ENCODE measurements around the gene RNF113B.

RNF113B gene

GRCh38 chr13:98134901-98135300 lies 42.2 kb downstream of the RNF113B start:
- no peak overlapping the region for H3K9ac ChIP-seq (ENCODE audit: low read depth, low read length)
- no peak overlapping the region for H3K27ac ChIP-seq (ENCODE audit: low read depth, low read length)
- no peak overlapping the region for H3K4me3 ChIP-seq (ENCODE audit: low read length)
- WGBS: no CpG with 5 or more reads among the region's 1 CpG
- H3K27me3 ChIP-seq (ENCODE audit: insufficient read depth, low read length): no peaks in the 10 kb centered on the region
- H3K4me1 ChIP-seq (ENCODE audit: insufficient read depth, low read length): no peaks in the 10 kb centered on the region
- H3K9me3 ChIP-seq (ENCODE audit: insufficient read depth, low read depth, low read length): no peaks in the 10 kb centered on the region
- H3K36me3 ChIP-seq (ENCODE audit: insufficient read depth, low read length): no peaks in the 10 kb centered on the region

- no peak overlapping the region for H3K27ac ChIP-seq (ENCODE audit: low read depth, low read length)
- H3K27me3 ChIP-seq (ENCODE audit: insufficient read depth, low read length): no peaks in the 10 kb centered on the region
- no peaks in the 10 kb centered on the region for H3K4me1 ChIP-seq (ENCODE audit: insufficient read depth, low read length)
- WGBS: 79% methylated on average over 3 of the region's 3 CpGs
- H3K9ac ChIP-seq (ENCODE audit: low read depth, low read length): no peak overlapping the region
- no peaks in the 10 kb centered on the region for H3K36me3 ChIP-seq (ENCODE audit: insufficient read depth, low read length)
- H3K4me3 ChIP-seq (ENCODE audit: low read length): no peak overlapping the region
- no peaks in the 10 kb centered on the region for H3K9me3 ChIP-seq (ENCODE audit: insufficient read depth, low read depth, low read length)
These were observed 43.1 kb downstream of the RNF113B start for GRCh38 chr13:98133946-98134345.

- Histone ChIP-seq H3K4me1 (ENCODE audit: insufficient read depth, low read length) (no peaks in the 10 kb centered on the region), H3K36me3 (ENCODE audit: insufficient read depth, low read length) (no peaks in the 10 kb centered on the region), H3K27me3 (ENCODE audit: insufficient read depth, low read length) (no peaks in the 10 kb centered on the region), H3K9me3 (ENCODE audit: insufficient read depth, low read depth, low read length) (no peaks in the 10 kb centered on the region), H3K27ac (ENCODE audit: low read depth, low read length) (no peak overlapping the region), H3K9ac (ENCODE audit: low read depth, low read length) (no peak overlapping the region), H3K4me3 (ENCODE audit: low read length) (no peak overlapping the region)
- WGBS: 95% methylated on average over 5 of the region's 5 CpGs
These were observed 47.9 kb downstream of the RNF113B start for GRCh38 chr13:98129059-98129746.

Data from HUES64 (cell line).